ENCODE measurements around the gene DNASE2B.

DNASE2B gene

GRCh38 chr1:84425150-84425896 is 27.0 kb downstream of the DNASE2B start:
- TF ChIP-seq CTCF (IDR thresholded peaks at IDR 0.05; ENCODE audit: control insufficient read depth, extremely low read depth, insufficient read depth), result no peak
- DNase-seq (ENCODE audit: low read depth), result no peak

GRCh38 chr1:84426376-84426775 is 28.1 kb downstream of the DNASE2B start:
- no peak for DNase-seq (ENCODE audit: low read depth)
- no peak overlapping the region for H3K4me3 ChIP-seq (ENCODE audit: low read depth, low read length)
- no peak for TF ChIP-seq CTCF (IDR thresholded peaks at IDR 0.05; ENCODE audit: control insufficient read depth, extremely low read depth, insufficient read depth)

More at GRCh38 chr1:84425150-84425896, 27.0 kb downstream of the DNASE2B start:
- no peak overlapping the region for H3K4me3 ChIP-seq (ENCODE audit: low read depth, low read length)

- no peak for DNase-seq (ENCODE audit: low read depth)
- H3K4me3 ChIP-seq (ENCODE audit: low read depth, low read length), result no peak overlapping the region
- TF ChIP-seq CTCF (IDR thresholded peaks at IDR 0.05; ENCODE audit: control insufficient read depth, extremely low read depth, insufficient read depth), result no peak
These were observed 29.2 kb downstream of the DNASE2B start for GRCh38 chr1:84427250-84428188.

- TF ChIP-seq CTCF (IDR thresholded peaks at IDR 0.05; ENCODE audit: control insufficient read depth, extremely low read depth, insufficient read depth), result no peak
- H3K4me3 ChIP-seq (ENCODE audit: low read depth, low read length), result no peak overlapping the region
- DNase-seq (ENCODE audit: low read depth), result no peak
These were observed 30.0 kb downstream of the DNASE2B start for GRCh38 chr1:84428235-84428634.

GRCh38 chr1:84429231-84429630 is 30.9 kb downstream of the DNASE2B start:
- TF ChIP-seq CTCF (IDR thresholded peaks at IDR 0.05; ENCODE audit: control insufficient read depth, extremely low read depth, insufficient read depth), result no peak
- DNase-seq (ENCODE audit: low read depth), result no peak
- H3K4me3 ChIP-seq (ENCODE audit: low read depth, low read length), result no peak overlapping the region

GRCh38 chr1:84430546-84430945 is 32.3 kb downstream of the DNASE2B start:
- no peak for DNase-seq (ENCODE audit: low read depth)
- no peak overlapping the region for H3K4me3 ChIP-seq (ENCODE audit: low read depth, low read length)
- TF ChIP-seq CTCF (IDR thresholded peaks at IDR 0.05; ENCODE audit: control insufficient read depth, extremely low read depth, insufficient read depth), result no peak

All from LNCaP clone FGC (cell line).